ENCODE results near the gene MSH3. TPM values are rescaled to one million over a fixed set of nuclear protein-coding genes. Genes with fewer than 3 reads are reported as not detected.
"Not testable (repeated sequence)": the region's sequence is repeated elsewhere in the genome, so short reads cannot be mapped to it uniquely, and the experiment has no call there.

Gene MSH3
- polyA plus RNA-seq, 2 donors, result 2.7 to 3.6 TPM

- Histone ChIP-seq H3K27me3 (ENCODE audit: control insufficient read depth in 1 of 2, insufficient read depth in 2 of 2, low read length in 2 of 2) (no peaks in the 10 kb centered on the region), H3K9me3 (ENCODE audit: control insufficient read depth in 2 of 2, insufficient read depth in 1 of 2, low read depth in 1 of 2, low read length in 1 of 2) (no peaks in the 10 kb centered on the region)
Measured at GRCh38 chr5:80763873-80764647, 109.6 kb downstream of the MSH3 start.

GRCh38 chr5:80764786-80765185, 110.3 kb downstream of the MSH3 start:
- no peaks in the 10 kb centered on the region for H3K27me3 ChIP-seq (ENCODE audit: control insufficient read depth in 1 of 2, insufficient read depth in 2 of 2, low read length in 2 of 2)
- H3K27ac ChIP-seq (ENCODE audit: low read depth in 2 of 2, low read length in 1 of 2), result no peak overlapping the region
- H3K4me3 ChIP-seq (ENCODE audit: low read depth in 1 of 2, low read length in 2 of 2), result no peak overlapping the region
- no peaks in the 10 kb centered on the region for H3K9me3 ChIP-seq (ENCODE audit: control insufficient read depth in 2 of 2, insufficient read depth in 1 of 2, low read depth in 1 of 2, low read length in 1 of 2)
- no peaks in the 10 kb centered on the region for H3K4me1 ChIP-seq (ENCODE audit: control insufficient read depth in 2 of 2, insufficient read depth in 2 of 2, low read length in 1 of 2)
- WGBS, 2 donors, result 92 to 100% methylated on average over 1 of the region's 1 CpG
- no peaks in the 10 kb centered on the region for H3K36me3 ChIP-seq (ENCODE audit: control insufficient read depth in 2 of 2, insufficient read depth in 2 of 2, low read length in 1 of 2)

More at GRCh38 chr5:80763873-80764647, 109.6 kb downstream of the MSH3 start:
- no peaks in the 10 kb centered on the region for H3K36me3 ChIP-seq (ENCODE audit: control insufficient read depth in 2 of 2, insufficient read depth in 2 of 2, low read length in 1 of 2)
- no peak overlapping the region for H3K27ac ChIP-seq (ENCODE audit: low read depth in 2 of 2, low read length in 1 of 2)
- no peak overlapping the region for H3K4me3 ChIP-seq (ENCODE audit: low read depth in 1 of 2, low read length in 2 of 2)
- WGBS, 2 donors, result 93 to 99% methylated on average over 5 of the region's 5 CpGs
- H3K4me1 ChIP-seq (ENCODE audit: control insufficient read depth in 2 of 2, insufficient read depth in 2 of 2, low read length in 1 of 2), result no peaks in the 10 kb centered on the region

GRCh38 chr5:80777347-80778287, 123.2 kb downstream of the MSH3 start:
- Histone ChIP-seq H3K4me1 (ENCODE audit: control insufficient read depth in 2 of 2, insufficient read depth in 2 of 2, low read length in 1 of 2) (no peaks in the 10 kb centered on the region), H3K36me3 (ENCODE audit: control insufficient read depth in 2 of 2, insufficient read depth in 2 of 2, low read length in 1 of 2) (peaks cover 0 to 2% of the 10 kb centered on the region in 2 donors), H3K27me3 (ENCODE audit: control insufficient read depth in 1 of 2, insufficient read depth in 2 of 2, low read length in 2 of 2) (no peaks in the 10 kb centered on the region), H3K27ac (ENCODE audit: low read depth in 2 of 2, low read length in 1 of 2) (no peak overlapping the region), H3K4me3 (ENCODE audit: low read depth in 1 of 2, low read length in 2 of 2) (no peak overlapping the region), H3K9me3 (ENCODE audit: control insufficient read depth in 2 of 2, insufficient read depth in 1 of 2, low read depth in 1 of 2, low read length in 1 of 2) (no peaks in the 10 kb centered on the region)
- 87 to 90% methylated on average over 4 of the region's 4 CpGs for WGBS, 2 donors

GRCh38 chr5:80780024-80780423, 125.6 kb downstream of the MSH3 start:
- no peaks in the 10 kb centered on the region for H3K4me1 ChIP-seq (ENCODE audit: control insufficient read depth in 2 of 2, insufficient read depth in 2 of 2, low read length in 1 of 2)
- H3K9me3 ChIP-seq (ENCODE audit: control insufficient read depth in 2 of 2, insufficient read depth in 1 of 2, low read depth in 1 of 2, low read length in 1 of 2), result no peaks in the 10 kb centered on the region
- 97 to 98% methylated on average over 2 of the region's 2 CpGs for WGBS, 2 donors
- no peaks in the 10 kb centered on the region for H3K27me3 ChIP-seq (ENCODE audit: control insufficient read depth in 1 of 2, insufficient read depth in 2 of 2, low read length in 2 of 2)
- peaks cover 0 to 2% of the 10 kb centered on the region in 2 donors for H3K36me3 ChIP-seq (ENCODE audit: control insufficient read depth in 2 of 2, insufficient read depth in 2 of 2, low read length in 1 of 2)
- H3K27ac ChIP-seq (ENCODE audit: low read depth in 2 of 2, low read length in 1 of 2), result no peak overlapping the region
- no peak overlapping the region for H3K4me3 ChIP-seq (ENCODE audit: low read depth in 1 of 2, low read length in 2 of 2)

- Histone ChIP-seq H3K4me3 (ENCODE audit: low read depth in 1 of 2, low read length in 2 of 2) (no peak overlapping the region), H3K36me3 (ENCODE audit: control insufficient read depth in 2 of 2, insufficient read depth in 2 of 2, low read length in 1 of 2) (peaks cover 0 to 2% of the 10 kb centered on the region in 2 donors), H3K27ac (ENCODE audit: low read depth in 2 of 2, low read length in 1 of 2) (no peak overlapping the region), H3K27me3 (ENCODE audit: control insufficient read depth in 1 of 2, insufficient read depth in 2 of 2, low read length in 2 of 2) (no peaks in the 10 kb centered on the region), H3K9me3 (ENCODE audit: control insufficient read depth in 2 of 2, insufficient read depth in 1 of 2, low read depth in 1 of 2, low read length in 1 of 2) (no peaks in the 10 kb centered on the region), H3K4me1 (ENCODE audit: control insufficient read depth in 2 of 2, insufficient read depth in 2 of 2, low read length in 1 of 2) (no peaks in the 10 kb centered on the region)
- 97 to 98% methylated on average over 8 of the region's 8 CpGs for WGBS, 2 donors
Measured at GRCh38 chr5:80780761-80781285, 126.4 kb downstream of the MSH3 start.

GRCh38 chr5:80781356-80781755, 126.9 kb downstream of the MSH3 start:
- WGBS, 2 donors, result 87 to 88% methylated on average over 1 of the region's 1 CpG
- no peaks in the 10 kb centered on the region for H3K4me1 ChIP-seq (ENCODE audit: control insufficient read depth in 2 of 2, insufficient read depth in 2 of 2, low read length in 1 of 2)
- H3K36me3 ChIP-seq (ENCODE audit: control insufficient read depth in 2 of 2, insufficient read depth in 2 of 2, low read length in 1 of 2), result peaks cover 0 to 2% of the 10 kb centered on the region in 2 donors
- H3K9me3 ChIP-seq (ENCODE audit: control insufficient read depth in 2 of 2, insufficient read depth in 1 of 2, low read depth in 1 of 2, low read length in 1 of 2), result no peaks in the 10 kb centered on the region
- H3K4me3 ChIP-seq (ENCODE audit: low read depth in 1 of 2, low read length in 2 of 2), result no peak overlapping the region
- H3K27me3 ChIP-seq (ENCODE audit: control insufficient read depth in 1 of 2, insufficient read depth in 2 of 2, low read length in 2 of 2), result no peaks in the 10 kb centered on the region
- no peak overlapping the region for H3K27ac ChIP-seq (ENCODE audit: low read depth in 2 of 2, low read length in 1 of 2)

GRCh38 chr5:80782626-80783025, 128.2 kb downstream of the MSH3 start:
- Histone ChIP-seq H3K9me3 (ENCODE audit: control insufficient read depth in 2 of 2, insufficient read depth in 1 of 2, low read depth in 1 of 2, low read length in 1 of 2) (no peaks in the 10 kb centered on the region), H3K4me3 (ENCODE audit: low read depth in 1 of 2, low read length in 2 of 2) (no peak overlapping the region), H3K4me1 (ENCODE audit: control insufficient read depth in 2 of 2, insufficient read depth in 2 of 2, low read length in 1 of 2) (no peaks in the 10 kb centered on the region), H3K27ac (ENCODE audit: low read depth in 2 of 2, low read length in 1 of 2) (no peak overlapping the region), H3K27me3 (ENCODE audit: control insufficient read depth in 1 of 2, insufficient read depth in 2 of 2, low read length in 2 of 2) (no peaks in the 10 kb centered on the region), H3K36me3 (ENCODE audit: control insufficient read depth in 2 of 2, insufficient read depth in 2 of 2, low read length in 1 of 2) (no peaks in the 10 kb centered on the region)

GRCh38 chr5:80783751-80784150, 129.3 kb downstream of the MSH3 start:
- H3K4me1 ChIP-seq (ENCODE audit: control insufficient read depth in 2 of 2, insufficient read depth in 2 of 2, low read length in 1 of 2); H3K27me3 ChIP-seq (ENCODE audit: control insufficient read depth in 1 of 2, insufficient read depth in 2 of 2, low read length in 2 of 2); H3K36me3 ChIP-seq (ENCODE audit: control insufficient read depth in 2 of 2, insufficient read depth in 2 of 2, low read length in 1 of 2); H3K9me3 ChIP-seq (ENCODE audit: control insufficient read depth in 2 of 2, insufficient read depth in 1 of 2, low read depth in 1 of 2, low read length in 1 of 2); H3K27ac ChIP-seq (ENCODE audit: low read depth in 2 of 2, low read length in 1 of 2); H3K4me3 ChIP-seq (ENCODE audit: low read depth in 1 of 2, low read length in 2 of 2): not testable (repeated sequence)
- WGBS, 2 donors, result 97 to 98% methylated on average over 8 of the region's 8 CpGs

GRCh38 chr5:80784451-80784850, 130.0 kb downstream of the MSH3 start:
- no peaks in the 10 kb centered on the region for H3K36me3 ChIP-seq (ENCODE audit: control insufficient read depth in 2 of 2, insufficient read depth in 2 of 2, low read length in 1 of 2)
- 93 to 95% methylated on average over 4 of the region's 4 CpGs for WGBS, 2 donors
- H3K4me3 ChIP-seq (ENCODE audit: low read depth in 1 of 2, low read length in 2 of 2), result no peak overlapping the region
- no peaks in the 10 kb centered on the region for H3K27me3 ChIP-seq (ENCODE audit: control insufficient read depth in 1 of 2, insufficient read depth in 2 of 2, low read length in 2 of 2)
- H3K27ac ChIP-seq (ENCODE audit: low read depth in 2 of 2, low read length in 1 of 2), result no peak overlapping the region
- H3K9me3 ChIP-seq (ENCODE audit: control insufficient read depth in 2 of 2, insufficient read depth in 1 of 2, low read depth in 1 of 2, low read length in 1 of 2), result no peaks in the 10 kb centered on the region
- H3K4me1 ChIP-seq (ENCODE audit: control insufficient read depth in 2 of 2, insufficient read depth in 2 of 2, low read length in 1 of 2), result no peaks in the 10 kb centered on the region

Measured in esophagus (tissue), 2 donors.